GM18858 (cell line): ENCODE measurements around the gene PERM1.
"Not testable (repeated sequence)": the region's sequence is repeated elsewhere in the genome, so short reads cannot be mapped to it uniquely, and the experiment has no call there.

Experiments
- ATAC-seq: cut with Tn5 transposase; IDR thresholded peaks from one replicate; pipeline ENCODE4 v1.9.1; 2021; ENCODE audit not compliant: unreplicated experiment

Gene PERM1

DNA sequence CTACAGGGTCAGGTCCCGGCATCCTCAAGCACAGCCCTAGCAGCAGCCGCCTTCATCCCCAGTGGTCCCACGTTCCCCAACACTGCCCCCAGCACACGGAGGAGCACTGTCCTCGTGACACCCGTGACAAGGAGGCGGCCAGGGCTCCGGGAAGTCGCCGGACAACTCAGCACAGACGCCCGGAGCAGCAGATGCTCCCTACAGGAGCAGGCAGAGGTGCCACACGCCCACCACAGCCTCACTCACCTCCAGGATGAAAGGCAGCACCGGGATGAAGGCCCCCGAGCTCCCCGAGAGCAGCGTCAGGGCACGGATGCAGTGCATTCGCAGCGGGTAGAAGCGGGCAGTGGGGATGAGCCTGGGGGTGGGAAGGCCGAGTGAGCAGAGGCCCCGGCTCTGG lies 31.0 kb downstream of the PERM1 start:
- ATAC-seq = no peak

DNA sequence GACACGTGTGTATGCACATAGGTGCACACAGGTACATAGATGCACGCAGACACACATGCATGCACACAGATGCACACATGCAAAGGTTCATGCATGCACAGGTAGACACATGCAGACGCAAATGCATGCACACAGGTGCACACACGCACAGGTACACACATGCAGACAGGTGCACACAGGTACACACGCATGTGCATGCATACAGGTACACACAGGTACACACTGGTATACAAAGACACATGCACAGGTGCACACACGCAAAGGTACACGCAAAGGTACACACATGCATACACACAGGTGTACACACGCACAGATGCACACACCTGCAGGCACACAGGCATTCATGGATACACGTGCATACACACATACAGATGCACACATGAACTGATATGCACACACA lies 31.6 kb downstream of the PERM1 start:
- ATAC-seq = no peak

DNA sequence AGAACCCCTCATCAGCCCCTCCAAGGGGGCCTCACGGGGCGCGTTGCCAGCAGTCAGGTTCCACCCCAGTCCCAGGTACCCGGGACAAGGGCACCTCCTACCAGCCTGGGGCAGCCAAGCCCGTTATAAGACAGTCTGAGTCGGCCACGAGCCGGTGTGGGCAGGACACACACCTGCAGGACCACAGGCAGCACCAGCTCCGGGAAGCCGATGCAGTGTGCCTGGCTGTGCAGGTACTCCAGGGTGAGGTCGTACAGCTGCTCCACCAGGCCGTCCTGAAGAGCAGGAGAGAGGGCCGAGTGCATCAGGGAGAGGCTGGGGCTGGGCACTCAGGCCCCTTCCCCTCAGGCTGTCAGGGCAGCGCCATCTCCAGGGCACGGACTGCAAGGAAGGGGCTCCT lies 33.9 kb downstream of the PERM1 start:
- no peak for ATAC-seq

DNA sequence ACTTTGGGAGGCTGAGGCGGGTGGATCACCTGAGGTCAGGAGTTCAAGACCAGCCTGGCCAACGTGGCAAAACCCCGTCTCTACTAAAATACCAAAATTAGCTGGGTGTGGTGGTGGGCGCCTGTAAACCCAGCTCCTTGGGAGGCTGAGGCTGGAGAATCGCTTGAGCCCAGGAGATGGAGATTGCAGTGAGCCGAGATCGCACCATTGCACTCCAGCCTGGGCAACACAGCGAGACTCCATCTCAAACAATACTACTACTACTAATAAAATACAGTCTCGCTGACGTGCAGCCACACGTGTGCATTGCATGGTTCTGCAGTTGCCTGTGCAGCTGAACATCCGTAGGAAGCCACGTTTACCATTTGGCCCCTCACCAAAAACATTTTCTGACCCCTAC lies 35.1 kb downstream of the PERM1 start:
- not testable (repeated sequence) for ATAC-seq

DNA sequence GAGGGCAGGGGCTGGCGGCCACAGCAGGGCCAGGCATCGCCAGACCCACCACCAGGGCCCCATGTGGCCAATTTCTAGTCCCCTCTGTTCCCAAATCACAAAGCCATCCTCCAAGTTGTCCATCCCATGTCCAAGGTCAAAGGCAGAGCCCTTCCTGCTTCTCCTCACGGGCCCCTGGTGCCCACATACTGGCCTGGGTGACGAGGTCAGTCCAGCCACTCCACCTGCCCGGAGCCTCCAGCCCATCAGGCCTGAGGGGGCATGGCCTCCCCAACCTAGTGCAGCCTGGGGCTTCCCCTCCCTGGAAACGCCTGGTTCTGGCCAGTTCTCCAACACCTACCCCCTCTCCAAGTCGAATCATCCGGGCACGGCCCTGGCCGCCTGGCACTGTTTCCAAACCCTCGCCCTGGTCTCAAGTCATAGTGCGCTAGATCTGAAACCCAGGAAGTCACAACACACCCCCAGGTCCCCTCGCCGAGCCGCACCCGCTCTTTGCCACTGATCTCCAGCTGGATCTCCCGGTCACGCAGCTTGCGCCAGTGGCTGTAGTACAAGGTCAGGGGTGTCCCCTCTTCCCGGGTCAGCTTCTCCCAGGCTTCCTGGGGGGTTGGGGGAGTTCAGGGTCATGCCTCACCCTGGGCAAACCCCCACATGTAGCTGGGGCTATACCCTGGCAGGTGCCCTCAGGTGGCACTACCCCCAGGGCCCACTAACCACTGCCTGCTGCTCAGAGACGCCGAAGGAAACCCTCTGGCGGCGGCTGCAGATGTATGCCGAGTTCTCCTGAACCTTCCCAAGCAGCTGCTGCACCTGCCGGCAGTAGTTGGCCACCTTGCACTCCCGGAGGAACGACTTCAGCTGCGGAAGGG lies 36.0 kb downstream of the PERM1 start:
- no peak for ATAC-seq

DNA sequence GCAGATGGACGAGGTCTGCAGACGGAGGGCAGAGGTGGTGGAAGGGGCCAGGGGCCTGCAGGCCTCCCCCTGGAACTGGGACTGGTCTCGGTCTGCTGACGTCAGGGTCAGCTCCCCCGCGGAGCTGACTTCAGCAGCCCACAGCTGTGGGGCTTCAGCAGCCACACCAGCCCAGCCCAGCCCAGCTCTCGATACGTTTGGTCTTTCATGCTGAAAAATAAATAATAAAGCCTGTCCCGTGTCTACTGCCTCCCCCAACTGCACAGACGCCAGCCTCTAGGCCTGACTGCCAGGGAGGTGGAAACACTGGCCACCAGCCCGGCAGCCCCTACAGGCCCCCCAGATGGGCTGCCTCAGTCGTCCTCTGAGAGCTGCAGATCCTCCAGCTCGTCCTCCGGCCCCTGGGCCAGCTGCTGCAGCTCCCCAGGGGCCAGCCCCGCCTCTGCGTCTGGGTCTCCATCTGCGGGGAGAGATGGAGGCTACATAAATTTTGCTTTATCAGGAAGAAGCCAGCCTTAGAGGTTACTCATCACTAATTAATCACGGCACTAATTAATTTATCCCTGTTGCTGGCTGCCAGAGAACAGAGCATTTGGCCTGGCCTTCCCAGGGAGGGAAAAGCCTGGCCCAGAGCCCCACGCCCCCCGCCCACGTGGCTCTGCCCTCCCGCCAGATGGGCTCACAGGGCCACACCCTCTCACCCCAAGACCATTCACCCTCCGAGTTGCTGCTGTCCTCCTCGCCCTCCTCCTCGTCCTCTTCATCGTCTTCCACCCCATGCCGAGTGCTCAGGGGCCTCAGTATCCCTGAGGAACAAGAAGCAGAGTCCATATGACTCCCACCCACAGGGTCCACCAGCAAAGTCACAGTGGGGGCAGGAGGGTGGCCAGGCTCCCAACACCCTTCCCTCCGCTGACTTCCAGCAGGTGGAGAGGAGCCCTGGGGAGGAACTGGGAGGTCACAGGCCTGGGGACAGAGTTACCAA lies 37.3 kb downstream of the PERM1 start:
- no peak for ATAC-seq

DNA sequence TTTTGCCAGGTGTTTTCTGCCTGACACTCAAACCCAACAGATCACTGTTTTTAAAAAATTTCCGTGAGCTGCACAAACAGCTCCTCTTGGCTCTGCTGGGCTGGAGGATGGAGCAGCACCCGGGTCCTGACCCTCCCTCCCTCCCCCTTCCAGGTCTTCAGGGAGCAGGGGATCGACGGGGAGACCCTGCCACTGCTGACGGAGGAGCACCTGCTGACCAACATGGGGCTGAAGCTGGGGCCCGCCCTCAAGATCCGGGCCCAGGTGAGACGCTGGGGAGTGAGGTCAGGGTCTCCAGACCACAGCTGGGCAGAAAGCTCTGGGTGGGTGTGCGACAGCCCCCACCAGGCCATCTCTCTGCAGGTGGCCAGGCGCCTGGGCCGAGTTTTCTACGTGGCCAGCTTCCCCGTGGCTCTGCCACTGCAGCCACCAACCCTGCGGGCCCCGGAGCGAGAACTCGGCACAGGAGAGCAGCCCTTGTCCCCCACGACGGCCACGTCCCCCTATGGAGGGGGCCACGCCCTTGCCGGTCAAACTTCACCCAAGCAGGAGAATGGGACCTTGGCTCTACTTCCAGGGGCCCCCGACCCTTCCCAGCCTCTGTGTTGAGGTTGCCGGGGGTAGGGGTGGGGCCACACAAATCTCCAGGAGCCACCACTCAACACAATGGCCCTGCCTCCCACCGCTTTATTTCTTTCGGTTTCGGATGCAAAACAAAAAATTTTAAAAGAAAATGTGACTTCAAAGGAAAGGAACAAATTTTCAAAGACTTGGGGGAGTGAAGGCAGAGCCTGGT lies 38.1 kb downstream of the PERM1 start:
- ATAC-seq = no peak

DNA sequence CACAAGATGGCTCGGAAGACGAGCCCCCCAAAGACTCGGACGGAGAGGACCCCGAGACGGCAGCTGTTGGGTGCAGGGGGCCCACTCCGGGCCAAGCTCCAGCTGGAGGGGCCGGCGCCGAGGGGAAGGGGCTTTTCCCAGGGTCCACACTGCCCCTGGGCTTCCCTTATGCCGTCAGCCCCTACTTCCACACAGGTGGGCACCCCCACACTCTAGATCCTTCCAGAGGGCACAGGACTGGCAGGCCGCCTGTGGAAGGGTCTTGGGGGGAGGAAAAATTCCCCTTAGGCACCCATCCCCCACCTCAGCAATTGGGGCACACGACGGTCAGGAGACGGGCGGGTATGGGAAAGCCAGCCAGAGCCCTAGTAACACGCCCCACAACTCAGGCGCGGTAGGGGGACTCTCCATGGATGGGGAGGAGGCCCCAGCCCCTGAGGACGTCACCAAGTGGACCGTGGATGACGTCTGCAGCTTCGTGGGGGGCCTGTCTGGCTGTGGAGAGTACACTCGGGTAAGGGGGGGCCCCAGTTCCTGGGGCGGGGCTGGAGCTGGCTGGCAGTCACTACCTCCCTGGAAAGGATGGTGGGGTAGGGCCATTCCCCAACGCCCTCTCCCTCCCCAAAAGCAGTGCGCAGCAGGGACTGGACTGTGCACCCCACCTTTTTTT lies 38.9 kb downstream of the PERM1 start:
- no peak for ATAC-seq

DNA sequence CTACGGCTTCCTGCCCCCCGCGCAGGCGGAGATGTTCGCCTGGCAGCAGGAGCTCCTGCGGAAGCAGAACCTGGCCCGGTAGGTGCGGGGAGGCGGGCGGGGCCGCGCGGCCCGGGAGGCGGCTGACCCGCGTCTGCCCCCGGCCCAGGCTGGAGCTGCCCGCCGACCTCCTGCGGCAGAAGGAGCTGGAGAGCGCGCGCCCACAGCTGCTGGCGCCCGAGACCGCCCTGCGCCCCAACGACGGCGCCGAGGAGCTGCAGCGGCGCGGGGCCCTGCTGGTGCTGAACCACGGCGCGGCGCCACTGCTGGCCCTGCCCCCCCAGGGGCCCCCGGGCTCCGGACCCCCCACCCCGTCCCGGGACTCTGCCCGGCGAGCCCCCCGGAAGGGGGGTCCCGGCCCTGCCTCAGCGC lies 39.5 kb downstream of the PERM1 start:
- no peak for ATAC-seq

DNA sequence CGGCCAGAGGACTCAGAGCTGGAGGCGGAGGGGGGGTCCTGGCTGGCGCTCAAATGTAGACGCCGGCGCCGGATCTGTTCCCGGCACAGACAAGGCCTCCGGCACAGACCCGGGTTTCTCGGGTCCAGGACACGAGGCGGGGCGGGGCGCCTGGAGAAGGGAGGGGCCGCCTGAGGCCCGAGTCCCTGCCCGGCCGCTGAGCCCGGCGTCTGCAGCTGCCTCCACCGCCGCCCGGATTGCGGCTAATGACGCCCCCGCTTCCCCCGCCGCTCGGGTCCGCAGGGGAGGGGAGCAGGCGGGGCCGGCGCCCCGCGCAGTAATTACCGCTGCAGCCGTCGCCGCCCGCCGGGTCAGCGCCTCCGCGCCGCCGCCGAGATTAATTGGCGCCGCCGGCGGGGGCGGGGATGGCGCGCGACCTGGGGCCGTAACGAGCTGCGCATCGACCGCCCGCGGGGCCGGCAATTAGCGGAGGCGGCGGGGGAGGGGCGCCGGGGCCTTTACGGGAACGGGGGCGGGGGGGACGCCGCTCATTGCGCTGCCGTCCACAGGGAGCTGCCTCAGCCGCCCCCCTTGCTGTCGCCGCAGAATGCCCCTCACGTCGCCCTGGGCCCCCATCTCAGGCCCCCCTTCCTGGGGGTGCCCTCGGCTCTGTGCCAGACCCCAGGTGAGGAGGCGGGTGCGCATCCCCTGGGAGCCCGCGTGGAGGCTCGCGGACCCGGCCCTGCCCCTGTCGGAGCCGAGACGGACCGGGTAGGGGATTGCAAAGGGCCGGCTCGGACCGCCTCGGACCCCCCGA lies 40.1 kb downstream of the PERM1 start:
- ATAC-seq = no peak

DNA sequence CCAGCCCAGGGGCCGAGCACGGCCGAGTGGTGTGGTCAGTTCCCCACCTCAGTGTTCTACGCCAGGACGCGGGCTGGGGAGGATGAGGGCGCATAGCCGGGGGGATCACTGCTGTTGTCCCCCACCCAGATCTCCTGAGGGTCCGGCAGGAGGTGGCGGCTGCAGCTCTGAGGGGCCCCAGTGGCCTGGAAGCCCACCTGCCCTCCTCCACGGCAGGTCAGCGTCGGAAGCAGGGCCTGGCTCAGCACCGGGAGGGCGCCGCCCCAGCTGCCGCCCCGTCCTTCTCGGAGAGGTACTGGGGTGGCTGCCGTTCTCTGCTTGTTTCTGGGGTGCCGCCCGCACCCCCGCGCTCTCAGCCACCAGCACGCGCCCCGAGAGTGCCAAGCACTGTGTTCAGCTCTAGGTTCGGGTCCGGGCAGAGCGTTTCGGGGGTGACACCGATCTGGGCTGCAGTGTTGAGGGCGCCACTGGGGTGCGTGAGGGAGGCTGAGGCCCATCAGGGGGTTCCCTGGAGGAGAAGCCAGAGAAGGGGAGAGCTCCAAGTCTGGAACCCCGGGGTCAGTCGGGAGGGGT lies 40.8 kb downstream of the PERM1 start:
- ATAC-seq = no peak

DNA sequence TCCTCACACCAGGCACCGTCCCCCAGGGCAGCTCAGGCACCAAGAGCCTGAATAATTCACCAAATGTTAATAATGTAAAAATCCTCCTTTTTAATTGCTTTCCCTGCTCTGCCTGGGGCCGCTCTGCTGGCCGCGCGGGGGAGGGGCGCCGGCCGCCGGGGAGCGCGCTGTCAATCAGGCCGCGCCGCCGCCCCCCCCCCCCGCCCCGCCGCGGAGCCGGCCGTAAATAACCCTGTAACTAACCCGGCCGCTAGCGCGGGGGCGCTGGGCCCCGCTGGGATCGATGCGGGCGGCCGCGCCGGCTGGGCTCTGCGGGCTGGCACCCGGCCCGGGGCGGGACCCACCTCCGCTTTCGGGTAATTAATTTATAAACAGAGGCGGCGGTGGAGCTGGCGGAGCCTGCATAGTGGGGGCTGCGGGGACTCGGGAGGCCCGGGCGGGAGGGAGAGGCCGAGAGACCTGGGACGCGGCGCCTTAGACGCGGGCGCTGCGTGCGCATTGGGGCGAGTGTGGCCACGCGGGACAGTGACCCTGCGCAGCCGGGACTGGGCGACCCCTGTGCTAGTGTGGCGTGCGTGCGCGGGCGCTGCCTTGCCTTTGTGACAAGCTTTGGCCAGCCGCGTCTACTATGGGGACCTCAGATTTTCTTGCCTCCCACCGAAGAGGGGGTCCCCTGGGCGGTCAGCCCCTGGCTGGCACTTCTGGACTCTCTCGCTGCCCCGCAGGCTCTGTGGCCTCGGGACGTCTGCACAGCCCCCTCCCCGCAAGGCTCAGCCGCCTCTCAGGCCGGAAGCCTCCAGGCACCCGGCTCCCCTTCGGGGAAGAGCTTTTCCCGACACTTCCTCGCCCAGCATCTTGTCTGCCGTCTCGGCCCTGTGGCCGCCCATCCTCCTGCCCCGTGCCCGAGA lies 41.5 kb downstream of the PERM1 start:
- ATAC-seq = no peak

DNA sequence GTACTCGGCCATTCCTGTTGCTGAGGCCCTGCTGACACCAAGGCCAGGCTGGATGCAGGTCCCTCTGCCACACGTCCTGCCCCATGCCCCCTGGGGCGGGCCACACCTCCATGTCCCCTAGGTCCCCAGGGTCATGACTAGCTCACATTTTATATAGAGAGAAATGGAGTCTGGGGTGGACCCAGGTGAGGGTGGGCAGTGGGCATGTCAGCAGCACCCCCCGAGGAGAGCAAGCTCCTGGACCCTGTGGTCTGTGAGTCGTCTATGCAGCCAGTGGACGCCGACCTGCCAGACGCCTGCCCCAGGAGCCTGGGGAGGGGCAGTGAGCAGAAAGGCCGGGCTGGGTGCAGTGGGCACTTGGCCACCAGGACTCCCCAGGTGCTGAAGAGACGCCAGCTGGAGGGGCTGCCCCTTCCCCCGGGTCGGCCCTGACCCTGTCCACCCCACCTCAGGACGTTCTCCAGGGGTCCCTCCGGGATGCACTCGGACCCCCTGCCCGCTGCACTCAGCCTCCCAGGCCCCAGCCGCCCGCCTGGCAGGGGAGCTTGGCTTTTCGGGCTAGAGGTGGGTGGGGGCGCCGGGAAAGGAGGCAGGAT lies 42.3 kb downstream of the PERM1 start:
- ATAC-seq = no peak

DNA sequence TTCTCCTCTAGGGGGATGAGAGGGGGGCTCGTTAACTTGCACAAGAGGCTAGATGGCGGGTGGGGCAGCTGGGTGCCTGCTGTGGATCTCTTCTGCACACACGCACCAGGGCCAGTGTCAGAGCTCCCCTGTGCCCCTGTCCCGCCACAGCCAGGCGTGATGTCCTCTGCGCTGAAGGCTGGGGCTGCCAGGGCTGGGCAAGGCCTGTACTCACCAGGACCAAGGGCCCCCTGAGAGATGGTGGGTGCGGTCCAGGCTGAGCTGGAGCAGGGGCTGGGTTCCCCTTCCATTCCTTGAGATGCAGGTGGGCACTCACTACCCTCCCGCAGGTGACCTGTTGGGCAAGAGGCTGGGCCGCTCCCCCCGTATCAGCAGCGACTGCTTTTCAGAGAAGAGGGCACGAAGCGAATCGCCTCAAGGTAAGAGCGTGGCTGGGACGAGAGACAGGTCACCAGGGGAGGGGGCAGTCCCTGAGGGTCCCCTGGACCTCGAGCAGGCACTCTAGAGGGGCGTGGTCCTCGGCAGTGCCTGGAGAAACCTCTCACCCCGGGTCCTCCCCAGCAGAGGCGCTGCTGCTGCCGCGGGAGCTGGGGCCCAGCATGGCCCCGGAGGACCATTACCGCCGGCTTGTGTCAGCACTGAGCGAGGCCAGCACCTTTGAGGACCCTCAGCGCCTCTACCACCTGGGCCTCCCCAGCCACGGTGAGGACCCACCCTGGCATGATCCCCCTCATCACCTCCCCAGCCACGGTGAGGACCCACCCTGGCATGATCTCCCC lies 43.0 kb downstream of the PERM1 start:
- ATAC-seq = no peak

DNA sequence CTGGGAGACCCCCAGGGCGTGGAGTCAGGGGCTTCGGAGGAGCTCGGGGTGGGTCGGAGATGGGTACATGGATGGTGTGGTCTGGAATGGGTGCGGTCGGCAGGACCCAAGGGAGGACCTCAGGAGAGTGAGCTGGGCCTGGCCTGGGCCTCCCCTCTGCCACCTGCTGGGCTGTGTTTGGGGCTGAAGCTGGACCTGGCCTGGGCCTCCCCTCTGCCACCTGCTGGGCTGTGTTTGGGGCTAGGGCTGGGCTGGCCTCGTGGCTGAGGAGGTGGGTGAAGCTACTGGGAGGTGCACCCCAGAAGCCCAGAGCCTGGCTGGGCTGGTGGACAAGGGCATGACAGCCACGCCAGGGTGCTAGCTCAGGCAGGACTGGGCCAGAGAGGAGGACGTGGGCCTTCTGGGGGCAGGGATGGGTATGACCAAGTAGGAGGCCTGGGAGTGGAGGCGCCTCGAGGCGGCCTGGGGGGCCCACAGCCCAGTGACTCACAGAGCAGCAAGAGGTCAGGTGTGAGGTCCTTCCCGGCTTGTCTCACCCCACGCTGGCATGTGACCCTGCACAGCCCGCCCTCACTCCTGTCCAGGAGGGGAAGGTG lies 43.7 kb downstream of the PERM1 start:
- no peak for ATAC-seq

DNA sequence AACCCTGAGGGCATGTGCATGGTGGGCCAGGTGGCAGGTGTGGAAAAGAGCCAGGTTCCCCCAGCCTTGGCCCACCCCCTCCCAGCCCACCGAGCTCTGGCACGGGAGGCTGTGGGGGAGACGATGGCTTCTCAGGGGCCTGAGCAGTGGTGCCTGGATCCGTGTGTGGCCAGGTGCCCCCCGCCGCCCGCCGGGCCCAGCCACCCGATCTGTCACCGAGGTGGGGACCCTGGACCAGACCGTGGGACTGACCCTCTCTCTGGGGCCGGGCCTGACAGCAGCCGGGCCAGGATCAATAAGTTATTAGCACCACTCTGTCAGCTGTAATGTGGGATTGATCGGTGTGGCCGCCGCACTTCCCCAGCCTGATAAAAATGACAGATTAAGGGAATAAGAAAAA lies 44.4 kb downstream of the PERM1 start:
- no peak for ATAC-seq
